ENCODE measurements around the gene SPAG16.

DNA sequence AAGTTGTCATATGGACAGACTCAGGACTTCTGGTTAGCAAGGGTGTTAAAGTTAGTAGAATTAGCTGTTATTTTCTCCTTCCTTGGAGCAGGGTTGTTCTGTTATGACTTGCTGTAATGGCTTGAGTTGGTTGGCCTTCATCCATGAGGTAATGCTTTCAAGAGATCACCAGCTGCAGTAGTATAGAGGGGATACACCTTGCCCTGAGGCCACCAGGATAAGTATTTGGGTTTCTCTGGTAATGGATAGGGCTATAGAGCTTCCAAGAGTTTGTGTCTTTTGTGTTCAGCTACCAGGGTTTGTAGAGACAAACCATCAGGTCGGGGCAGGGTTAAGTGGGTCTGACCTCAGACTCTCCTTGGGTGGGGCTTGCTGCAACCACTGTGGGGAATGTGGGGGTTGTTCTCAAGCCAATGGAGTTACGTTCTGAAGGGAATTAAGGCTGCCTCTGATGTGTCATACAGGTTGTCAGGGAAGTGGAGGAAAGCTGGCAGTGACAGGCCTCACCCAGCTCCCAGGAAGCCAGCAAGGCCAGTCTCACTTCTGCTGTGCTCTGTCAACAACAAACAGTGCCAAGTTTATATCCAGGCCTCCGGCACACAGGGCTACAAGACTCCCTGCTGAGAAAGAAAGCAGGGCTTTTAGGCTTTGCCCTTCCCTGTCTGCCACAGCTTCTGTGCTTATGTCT, 356.6 kb downstream of the SPAG16 start:
- TF ChIP-seq JUN (IDR thresholded peaks at IDR 0.05) (no peak), SREBF2 (IDR thresholded peaks at IDR 0.05) (no peak), RFX5 (IDR thresholded peaks at IDR 0.05) (no peak), ZFP36 (IDR thresholded peaks at IDR 0.05; ENCODE audit: borderline replicate concordance, partially characterized antibody) (no peak), POLR2A (IDR thresholded peaks at IDR 0.05; ENCODE audit: low read length) (no peak), EP300 (IDR thresholded peaks at IDR 0.05) (no peak), MAZ (IDR thresholded peaks at IDR 0.05; ENCODE audit: borderline replicate concordance, low read depth, low read length) (no peak)
- TF ChIP-seq, protein P1, sequence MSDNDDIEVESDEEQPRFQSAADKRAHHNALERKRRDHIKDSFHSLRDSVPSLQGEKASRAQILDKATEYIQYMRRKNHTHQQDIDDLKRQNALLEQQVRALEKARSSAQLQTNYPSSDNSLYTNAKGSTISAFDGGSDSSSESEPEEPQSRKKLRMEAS (IDR thresholded peaks at IDR 0.05), result no peak
- TF ChIP-seq, protein P2, sequence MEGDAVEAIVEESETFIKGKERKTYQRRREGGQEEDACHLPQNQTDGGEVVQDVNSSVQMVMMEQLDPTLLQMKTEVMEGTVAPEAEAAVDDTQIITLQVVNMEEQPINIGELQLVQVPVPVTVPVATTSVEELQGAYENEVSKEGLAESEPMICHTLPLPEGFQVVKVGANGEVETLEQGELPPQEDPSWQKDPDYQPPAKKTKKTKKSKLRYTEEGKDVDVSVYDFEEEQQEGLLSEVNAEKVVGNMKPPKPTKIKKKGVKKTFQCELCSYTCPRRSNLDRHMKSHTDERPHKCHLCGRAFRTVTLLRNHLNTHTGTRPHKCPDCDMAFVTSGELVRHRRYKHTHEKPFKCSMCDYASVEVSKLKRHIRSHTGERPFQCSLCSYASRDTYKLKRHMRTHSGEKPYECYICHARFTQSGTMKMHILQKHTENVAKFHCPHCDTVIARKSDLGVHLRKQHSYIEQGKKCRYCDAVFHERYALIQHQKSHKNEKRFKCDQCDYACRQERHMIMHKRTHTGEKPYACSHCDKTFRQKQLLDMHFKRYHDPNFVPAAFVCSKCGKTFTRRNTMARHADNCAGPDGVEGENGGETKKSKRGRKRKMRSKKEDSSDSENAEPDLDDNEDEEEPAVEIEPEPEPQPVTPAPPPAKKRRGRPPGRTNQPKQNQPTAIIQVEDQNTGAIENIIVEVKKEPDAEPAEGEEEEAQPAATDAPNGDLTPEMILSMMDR (IDR thresholded peaks at IDR 0.05), result no peak

Data from A549 (cell line).